GM21619 (cell line): ENCODE results near the gene ASRGL1.
"Not testable (repeated sequence)": the region's sequence is repeated elsewhere in the genome, so short reads cannot be mapped to it uniquely, and the experiment has no call there.

ENCODE experiments used
- ATAC-seq: cut with Tn5 transposase; IDR thresholded peaks from one replicate; pipeline ENCODE4 v1.9.1; 2021; ENCODE audit not compliant: unreplicated experiment

The ASRGL1 gene

GRCh38 chr11:62352355-62353336, 15.4 kb downstream of the ASRGL1 start:
- ATAC-seq = no peak

- ATAC-seq = no peak
Observed at GRCh38 chr11:62353841-62354240, 16.6 kb downstream of the ASRGL1 start.

GRCh38 chr11:62358273-62358672, 21.0 kb downstream of the ASRGL1 start:
- no peak for ATAC-seq

- no peak for ATAC-seq
Observed at GRCh38 chr11:62359475-62359874, 22.2 kb downstream of the ASRGL1 start.

- ATAC-seq = no peak
Observed at GRCh38 chr11:62360685-62361084, 23.4 kb downstream of the ASRGL1 start.

GRCh38 chr11:62368861-62369477, 31.7 kb downstream of the ASRGL1 start:
- not testable (repeated sequence) for ATAC-seq

GRCh38 chr11:62370743-62371440, 33.6 kb downstream of the ASRGL1 start:
- ATAC-seq = no peak

- ATAC-seq = no peak
Observed at GRCh38 chr11:62372871-62373270, 35.6 kb downstream of the ASRGL1 start.

- ATAC-seq = no peak
Observed at GRCh38 chr11:62373464-62374119, 36.3 kb downstream of the ASRGL1 start.

- no peak for ATAC-seq
Observed at GRCh38 chr11:62374801-62375200, 37.6 kb downstream of the ASRGL1 start.

- not testable (repeated sequence) for ATAC-seq
Observed at GRCh38 chr11:62378459-62379063, 41.3 kb downstream of the ASRGL1 start.

GRCh38 chr11:62379586-62379985, 42.3 kb downstream of the ASRGL1 start:
- ATAC-seq = not testable (repeated sequence)

- not testable (repeated sequence) for ATAC-seq
Observed at GRCh38 chr11:62380821-62381245, 43.6 kb downstream of the ASRGL1 start.

- no peak for ATAC-seq
Observed at GRCh38 chr11:62383822-62384221, 46.6 kb downstream of the ASRGL1 start.

GRCh38 chr11:62386083-62386482, 48.8 kb downstream of the ASRGL1 start:
- not testable (repeated sequence) for ATAC-seq

- ATAC-seq = no peak
Observed at GRCh38 chr11:62387381-62387780, 50.1 kb downstream of the ASRGL1 start.

GRCh38 chr11:62388999-62389398, 51.8 kb downstream of the ASRGL1 start:
- no peak for ATAC-seq

GRCh38 chr11:62390237-62390636, 53.0 kb downstream of the ASRGL1 start:
- ATAC-seq = no peak

- ATAC-seq = no peak
Observed at GRCh38 chr11:62390722-62391121, 53.5 kb downstream of the ASRGL1 start.

- ATAC-seq = no peak
Observed at GRCh38 chr11:62391642-62392425, 54.6 kb downstream of the ASRGL1 start.
